HEK293 (cell line): ENCODE results near the gene GAS5.

Source experiments
- CTCF ChIA-PET: fragments of 350-600 bp; formaldehyde crosslinking; extraction: SDS; loops from one replicate; lab custom pipeline; 2021; ENCODE audit warnings: antibody characterized with exemption; lab: Yijun Ruan, JAX
- POLR2A ChIA-PET: fragments of 300-600 bp; formaldehyde crosslinking; extraction: SDS; loops from one replicate; lab custom pipeline; 2020; ENCODE audit warnings: antibody characterized with exemption, inconsistent platforms; lab: Yijun Ruan, JAX
- H3K27ac ChIP-seq: fragments of 200-500 bp; sonication (Bioruptor generic); 2 replicates; pipeline ENCODE4 v1.5.1; 2014; ENCODE audit warnings: low read depth, low read length, control low read depth, inconsistent platforms; ENCODE audit errors: extremely low read depth
- H3K36me3 ChIP-seq, 2 experiments: fragments of 200-500 bp in 1 of 2; sonication (Bioruptor generic) in 1 of 2; 1 replicate in 1 of 2; 2 replicates in 1 of 2; pipeline ENCODE4 v1.5.1; 2014 to 2017; ENCODE audit warnings: inconsistent platforms in 2 of 2, low read length in 2 of 2; ENCODE audit not compliant: control insufficient read depth in 2 of 2, insufficient read depth in 1 of 2
- H3K4me1 ChIP-seq: fragments of 200-500 bp; sonication (Bioruptor generic); 2 replicates; pipeline ENCODE4 v1.5.1; 2014; ENCODE audit warnings: mild to moderate bottlenecking, low read length, inconsistent platforms; ENCODE audit not compliant: control insufficient read depth, insufficient read depth
- H3K4me3 ChIP-seq: 2 replicates; pipeline ENCODE4 v1.5.1; 2011; ENCODE audit warnings: low read depth, mild to moderate bottlenecking, control low read depth, low read length, moderate library complexity
- H3K9me3 ChIP-seq: fragments of 200-500 bp; sonication (Bioruptor generic); 2 replicates; pipeline ENCODE4 v1.5.1; 2014; ENCODE audit warnings: low read depth, low read length, inconsistent platforms; ENCODE audit not compliant: control insufficient read depth, insufficient read depth
- BCL11A ChIP-seq: fragments of 450-650 bp; formaldehyde crosslinking; IDR thresholded peaks from 2 replicates; pipeline ENCODE4 v1.5.1; 2016; ENCODE audit warnings: low read depth, missing biosample characterization, missing genetic modification characterization
- HOXA7 ChIP-seq: sonication (generic); formaldehyde crosslinking; IDR thresholded peaks from 2 replicates; pipeline ENCODE4 v1.8.1; 2022; ENCODE audit warnings: missing genetic modification reagents, borderline replicate concordance
- INSM2 ChIP-seq: fragments of 450-650 bp; formaldehyde crosslinking; IDR thresholded peaks from 2 replicates; pipeline ENCODE4 v1.5.1; 2016; ENCODE audit warnings: missing biosample characterization, missing genetic modification characterization
- PRDM4 ChIP-seq: fragments of 450-650 bp; formaldehyde crosslinking; IDR thresholded peaks from 2 replicates; pipeline ENCODE4 v1.5.1; 2017; ENCODE audit warnings: missing biosample characterization, missing genetic modification characterization
- ZBTB20 ChIP-seq: fragments of 450-650 bp; formaldehyde crosslinking; IDR thresholded peaks from 2 replicates; pipeline ENCODE4 v1.5.1; 2016; ENCODE audit warnings: missing biosample characterization, missing genetic modification characterization
- ZNF350 ChIP-seq: fragments of 450-650 bp; formaldehyde crosslinking; IDR thresholded peaks from 2 replicates; pipeline ENCODE4 v1.5.0; 2017; ENCODE audit warnings: missing biosample characterization, mild to moderate bottlenecking, missing genetic modification characterization
- ZNF354C ChIP-seq: fragments of 450-650 bp; formaldehyde crosslinking; IDR thresholded peaks from 2 replicates; pipeline ENCODE4 v1.5.1; 2016; ENCODE audit warnings: missing biosample characterization, missing genetic modification characterization, low read depth, borderline replicate concordance
- ZNF366 ChIP-seq: fragments of 450-650 bp; formaldehyde crosslinking; conservative IDR thresholded peaks from 2 replicates; pipeline ENCODE4 v1.5.1; 2016; ENCODE audit warnings: missing biosample characterization, missing genetic modification characterization
- ZNF394 ChIP-seq: fragments of 450-650 bp; formaldehyde crosslinking; IDR thresholded peaks from 2 replicates; pipeline ENCODE4 v1.5.1; 2016; ENCODE audit warnings: missing biosample characterization, missing genetic modification characterization, mild to moderate bottlenecking, moderate library complexity, borderline replicate concordance
- ZNF398 ChIP-seq: fragments of 450-650 bp; formaldehyde crosslinking; IDR thresholded peaks from 2 replicates; pipeline ENCODE4 v1.5.1; 2017; ENCODE audit warnings: missing biosample characterization, missing genetic modification characterization
- ZNF510 ChIP-seq: fragments of 450-650 bp; formaldehyde crosslinking; IDR thresholded peaks from 2 replicates; pipeline ENCODE4 v1.5.1; 2018; ENCODE audit warnings: mild to moderate bottlenecking, missing genetic modification characterization, missing biosample characterization; ENCODE audit not compliant: insufficient replicate concordance
- ZNF530 ChIP-seq: fragments of 450-650 bp; formaldehyde crosslinking; IDR thresholded peaks from 2 replicates; pipeline ENCODE4 v1.5.1; 2016; ENCODE audit warnings: low read depth, missing biosample characterization, missing genetic modification characterization
- ZNF544 ChIP-seq: fragments of 450-650 bp; formaldehyde crosslinking; IDR thresholded peaks from 2 replicates; pipeline ENCODE4 v1.5.0; 2017; ENCODE audit warnings: missing biosample characterization, missing genetic modification characterization
- ZNF548 ChIP-seq: fragments of 450-650 bp; formaldehyde crosslinking; IDR thresholded peaks from 2 replicates; pipeline ENCODE4 v1.5.1; 2016; ENCODE audit warnings: missing biosample characterization, missing genetic modification characterization
- ZNF560 ChIP-seq: fragments of 450-650 bp; formaldehyde crosslinking; IDR thresholded peaks from 2 replicates; pipeline ENCODE4 v1.5.1; 2017; ENCODE audit warnings: missing biosample characterization, missing genetic modification characterization, borderline replicate concordance
- ZNF791 ChIP-seq: fragments of 450-650 bp; formaldehyde crosslinking; IDR thresholded peaks from 2 replicates; pipeline ENCODE4 v1.5.1; 2016; ENCODE audit warnings: missing biosample characterization, missing genetic modification characterization
- ZNF843 ChIP-seq: fragments of 450-650 bp; formaldehyde crosslinking; IDR thresholded peaks from 2 replicates; pipeline ENCODE4 v1.5.1; 2016; ENCODE audit warnings: missing biosample characterization, missing genetic modification characterization
- TF ChIP-seq, protein P1 (sequence below): fragments of 450-650 bp; formaldehyde crosslinking; IDR thresholded peaks from 2 replicates; pipeline ENCODE4 v1.5.1; 2017; ENCODE audit warnings: missing biosample characterization, missing genetic modification characterization
- TF ChIP-seq, protein P2 (sequence below): fragments of 450-650 bp; formaldehyde crosslinking; IDR thresholded peaks from 2 replicates; pipeline ENCODE4 v1.5.1; 2017; ENCODE audit warnings: missing biosample characterization, mild to moderate bottlenecking, missing genetic modification characterization, moderate library complexity
- TF ChIP-seq, protein P3 (sequence below): fragments of 450-650 bp; formaldehyde crosslinking; IDR thresholded peaks from 2 replicates; pipeline ENCODE4 v1.5.1; 2017; ENCODE audit warnings: missing biosample characterization, missing genetic modification characterization

Gene GAS5

GRCh38 chr1:173856903-173857302 lies 10.9 kb downstream of the GAS5 start:
- H3K4me3 ChIP-seq = no peak overlapping the region
- no peak for TF ChIP-seq ZBTB20 (tag by site-specific recombination)
- ChIA-PET POLR2A (interaction anchor here (0.9 to 1.5 kb wide), 3 partner anchors 11 to 32 kb away, joined by 3 to 6 read pairs (median 4); partner anchors contain the start of genes CENPL, DARS2, GAS5 and ZBTB37), CTCF (no interaction called here)
- H3K36me3 ChIP-seq = peaks cover 30 to 81% of the 10 kb centered on the region in 2 experiments
- H3K9me3 ChIP-seq = no peaks in the 10 kb centered on the region
- no peaks in the 10 kb centered on the region for H3K4me1 ChIP-seq
- no peak overlapping the region for H3K27ac ChIP-seq

GRCh38 chr1:173856014-173856413 lies 11.8 kb downstream of the GAS5 start:
- ChIA-PET POLR2A (interaction anchor here (0.9 to 1.5 kb wide), 2 partner anchors 12 to 31 kb away, joined by 3 to 4 read pairs; partner anchors contain the start of genes CENPL, DARS2 and ZBTB37), CTCF (interaction anchor here (0.6 kb wide), 1 partner anchor 1593 kb away, joined by 3 read pairs; no protein-coding TSS in a partner anchor)
- no peak overlapping the region for H3K27ac ChIP-seq
- H3K36me3 ChIP-seq = peaks cover 37 to 86% of the 10 kb centered on the region in 2 experiments
- TF ChIP-seq ZNF530 (tag by site-specific recombination) = no peak
- no peak for TF ChIP-seq ZNF510 (tag by site-specific recombination)
- no peak for TF ChIP-seq ZNF544 (tag by site-specific recombination)
- no peak for TF ChIP-seq ZNF394 (tag by site-specific recombination)
- no peak for TF ChIP-seq HOXA7 (CRISPR knock-in tag)
- TF ChIP-seq PRDM4 = no peak
- no peak for TF ChIP-seq ZNF560 (tag by site-specific recombination)
- no peak for TF ChIP-seq ZNF354C (tag by site-specific recombination)
- no peak for TF ChIP-seq ZNF350 (tag by site-specific recombination)
- no peak for TF ChIP-seq ZNF366 (tag by site-specific recombination)
- no peaks in the 10 kb centered on the region for H3K4me1 ChIP-seq
- no peak overlapping the region for H3K4me3 ChIP-seq
- no peaks in the 10 kb centered on the region for H3K9me3 ChIP-seq

- Histone ChIP-seq H3K4me1 (no peaks in the 10 kb centered on the region), H3K36me3 (peaks cover 32 to 82% of the 10 kb centered on the region in 2 experiments), H3K9me3 (no peaks in the 10 kb centered on the region), H3K4me3 (no peak overlapping the region), H3K27ac (no peak overlapping the region)
- ChIA-PET POLR2A (interaction anchor here (0.9 to 2.7 kb wide), 3 partner anchors 9 to 29 kb away, joined by 3 to 11 read pairs (median 8); partner anchors contain the start of genes CENPL and DARS2), CTCF (interaction anchor here (0.6 kb wide), 1 partner anchor 364 kb away, joined by 3 read pairs; no protein-coding TSS in a partner anchor)
- no peak for TF ChIP-seq ZNF398 (tag by site-specific recombination)
- TF ChIP-seq BCL11A (tag by site-specific recombination) = no peak
- TF ChIP-seq, protein P1, sequence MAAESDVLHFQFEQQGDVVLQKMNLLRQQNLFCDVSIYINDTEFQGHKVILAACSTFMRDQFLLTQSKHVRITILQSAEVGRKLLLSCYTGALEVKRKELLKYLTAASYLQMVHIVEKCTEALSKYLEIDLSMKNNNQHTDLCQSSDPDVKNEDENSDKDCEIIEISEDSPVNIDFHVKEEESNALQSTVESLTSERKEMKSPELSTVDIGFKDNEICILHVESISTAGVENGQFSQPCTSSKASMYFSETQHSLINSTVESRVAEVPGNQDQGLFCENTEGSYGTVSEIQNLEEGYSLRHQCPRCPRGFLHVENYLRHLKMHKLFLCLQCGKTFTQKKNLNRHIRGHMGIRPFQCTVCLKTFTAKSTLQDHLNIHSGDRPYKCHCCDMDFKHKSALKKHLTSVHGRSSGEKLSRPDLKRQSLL (tag by site-specific recombination) = no peak
- TF ChIP-seq ZNF791 = no peak
- TF ChIP-seq ZNF843 (tag by site-specific recombination) = no peak
- TF ChIP-seq, protein P2, sequence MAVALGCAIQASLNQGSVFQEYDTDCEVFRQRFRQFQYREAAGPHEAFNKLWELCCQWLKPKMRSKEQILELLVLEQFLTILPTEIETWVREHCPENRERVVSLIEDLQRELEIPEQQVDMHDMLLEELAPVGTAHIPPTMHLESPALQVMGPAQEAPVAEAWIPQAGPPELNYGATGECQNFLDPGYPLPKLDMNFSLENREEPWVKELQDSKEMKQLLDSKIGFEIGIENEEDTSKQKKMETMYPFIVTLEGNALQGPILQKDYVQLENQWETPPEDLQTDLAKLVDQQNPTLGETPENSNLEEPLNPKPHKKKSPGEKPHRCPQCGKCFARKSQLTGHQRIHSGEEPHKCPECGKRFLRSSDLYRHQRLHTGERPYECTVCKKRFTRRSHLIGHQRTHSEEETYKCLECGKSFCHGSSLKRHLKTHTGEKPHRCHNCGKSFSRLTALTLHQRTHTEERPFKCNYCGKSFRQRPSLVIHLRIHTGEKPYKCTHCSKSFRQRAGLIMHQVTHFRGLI = no peak
- TF ChIP-seq, protein P3, sequence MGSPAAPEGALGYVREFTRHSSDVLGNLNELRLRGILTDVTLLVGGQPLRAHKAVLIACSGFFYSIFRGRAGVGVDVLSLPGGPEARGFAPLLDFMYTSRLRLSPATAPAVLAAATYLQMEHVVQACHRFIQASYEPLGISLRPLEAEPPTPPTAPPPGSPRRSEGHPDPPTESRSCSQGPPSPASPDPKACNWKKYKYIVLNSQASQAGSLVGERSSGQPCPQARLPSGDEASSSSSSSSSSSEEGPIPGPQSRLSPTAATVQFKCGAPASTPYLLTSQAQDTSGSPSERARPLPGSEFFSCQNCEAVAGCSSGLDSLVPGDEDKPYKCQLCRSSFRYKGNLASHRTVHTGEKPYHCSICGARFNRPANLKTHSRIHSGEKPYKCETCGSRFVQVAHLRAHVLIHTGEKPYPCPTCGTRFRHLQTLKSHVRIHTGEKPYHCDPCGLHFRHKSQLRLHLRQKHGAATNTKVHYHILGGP (tag by site-specific recombination) = no peak
- TF ChIP-seq ZNF548 (tag by site-specific recombination) = no peak
- TF ChIP-seq INSM2 (tag by site-specific recombination) = no peak
Observed at GRCh38 chr1:173853074-173853473, 14.7 kb downstream of the GAS5 start.
